ENCODE data around the gene CCDC150. TPM values are rescaled to one million over a fixed set of nuclear protein-coding genes. Genes with fewer than 3 reads are reported as not detected.

The CCDC150 gene
- total RNA-seq, 1 experiment from 2014 or later = 13.1 TPM

GRCh38 chr2:196759378-196759706 lies 119.8 kb downstream of the CCDC150 start:
- Histone ChIP-seq H4K20me1 (ENCODE audit: low read length) (no peaks in the 10 kb centered on the region), H3K27ac (ENCODE audit: low read length) (no peak overlapping the region), H3K4me3 (ENCODE audit: low read length) (no peak overlapping the region), H3K4me1 (ENCODE audit: insufficient read depth, low read length) (no peaks in the 10 kb centered on the region), H3K9ac (ENCODE audit: low read length) (no peak overlapping the region), H3K4me2 (ENCODE audit: low read length) (no peak overlapping the region), H3K36me3 (ENCODE audit: low read depth, low read length) (peaks cover 11% of the 10 kb centered on the region), H3K79me2 (ENCODE audit: low read length) (no peaks in the 10 kb centered on the region), H3K9me2 (replicated peaks; ENCODE audit: low read length) (no peaks in the 10 kb centered on the region), H3K27me3 (ENCODE audit: low read length) (no peaks in the 10 kb centered on the region), H3K9me3 (ENCODE audit: low read length) (no peaks in the 10 kb centered on the region), H3F3A (ENCODE audit: low read length, unreplicated experiment) (no peaks in the 10 kb centered on the region), H2AFZ (ENCODE audit: low read length) (no peak overlapping the region)
- no peak for DNase-seq
- ATAC-seq = no peak; the same call in 1 of the 2 replicates
- intact Hi-C loops (cut with micrococcal nuclease) = loop anchor here (1.0 to 10.0 kb wide), 4 partner anchors 165 to 415 kb away; partner anchors contain the start of gene HECW2
- no TSS peak for BruUV-seq (replicated peaks)
- ChIA-PET POLR2A (ENCODE audit: unreplicated experiment) (no interaction called here), CTCF (interaction anchor here (0.6 kb wide), 1 partner anchor 45 kb away, joined by 3 read pairs; no protein-coding TSS in a partner anchor)
- TF ChIP-seq, protein P1, sequence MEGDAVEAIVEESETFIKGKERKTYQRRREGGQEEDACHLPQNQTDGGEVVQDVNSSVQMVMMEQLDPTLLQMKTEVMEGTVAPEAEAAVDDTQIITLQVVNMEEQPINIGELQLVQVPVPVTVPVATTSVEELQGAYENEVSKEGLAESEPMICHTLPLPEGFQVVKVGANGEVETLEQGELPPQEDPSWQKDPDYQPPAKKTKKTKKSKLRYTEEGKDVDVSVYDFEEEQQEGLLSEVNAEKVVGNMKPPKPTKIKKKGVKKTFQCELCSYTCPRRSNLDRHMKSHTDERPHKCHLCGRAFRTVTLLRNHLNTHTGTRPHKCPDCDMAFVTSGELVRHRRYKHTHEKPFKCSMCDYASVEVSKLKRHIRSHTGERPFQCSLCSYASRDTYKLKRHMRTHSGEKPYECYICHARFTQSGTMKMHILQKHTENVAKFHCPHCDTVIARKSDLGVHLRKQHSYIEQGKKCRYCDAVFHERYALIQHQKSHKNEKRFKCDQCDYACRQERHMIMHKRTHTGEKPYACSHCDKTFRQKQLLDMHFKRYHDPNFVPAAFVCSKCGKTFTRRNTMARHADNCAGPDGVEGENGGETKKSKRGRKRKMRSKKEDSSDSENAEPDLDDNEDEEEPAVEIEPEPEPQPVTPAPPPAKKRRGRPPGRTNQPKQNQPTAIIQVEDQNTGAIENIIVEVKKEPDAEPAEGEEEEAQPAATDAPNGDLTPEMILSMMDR (conservative IDR thresholded peaks at IDR 0.05; ENCODE audit: low read depth, low read length) = no peak
- no peak for TF ChIP-seq EZH2phosphoT487 (IDR thresholded peaks at IDR 0.05; ENCODE audit: borderline replicate concordance, low read length)
- TF ChIP-seq EZH2 (IDR thresholded peaks at IDR 0.05; ENCODE audit: low read length, unreplicated experiment) = no peak

- no peak overlapping the region for H3K9ac ChIP-seq (ENCODE audit: low read length)
- intact Hi-C loops (cut with micrococcal nuclease) = no loop called here
- no peaks in the 10 kb centered on the region for H3K9me3 ChIP-seq (ENCODE audit: low read length)
- TF ChIP-seq, protein P1 (conservative IDR thresholded peaks at IDR 0.05; ENCODE audit: low read depth, low read length) = no peak
- no peak for TF ChIP-seq EZH2phosphoT487 (IDR thresholded peaks at IDR 0.05; ENCODE audit: borderline replicate concordance, low read length)
- TF ChIP-seq EZH2 (IDR thresholded peaks at IDR 0.05; ENCODE audit: low read length, unreplicated experiment) = no peak
- no peaks in the 10 kb centered on the region for H3K9me2 ChIP-seq (replicated peaks; ENCODE audit: low read length)
- no peaks in the 10 kb centered on the region for H3K4me1 ChIP-seq (ENCODE audit: insufficient read depth, low read length)
- H3K4me3 ChIP-seq (ENCODE audit: low read length) = no peak overlapping the region
- no peak for ATAC-seq
- POLR2A ChIA-PET (ENCODE audit: unreplicated experiment) = no interaction called here
- peaks cover 56% of the 10 kb centered on the region for H3K36me3 ChIP-seq (ENCODE audit: low read depth, low read length)
- H3K4me2 ChIP-seq (ENCODE audit: low read length) = no peak overlapping the region
- no peaks in the 10 kb centered on the region for H3K27me3 ChIP-seq (ENCODE audit: low read length)
- H3F3A ChIP-seq (ENCODE audit: low read length, unreplicated experiment) = no peaks in the 10 kb centered on the region
- H3K79me2 ChIP-seq (ENCODE audit: low read length) = no peaks in the 10 kb centered on the region
- no peaks in the 10 kb centered on the region for H4K20me1 ChIP-seq (ENCODE audit: low read length)
- no peak for DNase-seq
- BruUV-seq (replicated peaks) = no TSS peak
- no peak overlapping the region for H3K27ac ChIP-seq (ENCODE audit: low read length)
- no peak overlapping the region for H2AFZ ChIP-seq (ENCODE audit: low read length)
- CTCF ChIA-PET = no interaction called here
Measured at GRCh38 chr2:196767101-196767500, 127.6 kb downstream of the CCDC150 start.

Other genes starting within 250 kb of the CCDC150 start
- 1.6 and 2.7 TPM in 2 replicates for gene HECW2, start 46.2 kb upstream of the CCDC150 start, total RNA-seq (2014; rRNA removed)
- gene GTF3C3, start 160.0 kb downstream of the CCDC150 start, total RNA-seq (2014; rRNA removed) = 37.7 and 38.2 TPM in 2 replicates
- gene C2orf66, start 169.6 kb downstream of the CCDC150 start, total RNA-seq (2014; rRNA removed) = 0.51 TPM in 1 of 2 replicates, not detected in the other